ENCODE data around the gene ZNF277. TPM values are rescaled to one million over a fixed set of nuclear protein-coding genes. Genes with fewer than 3 reads are reported as not detected.
A peak's percentile ranks its signal among the peaks of the same experiment; 100 is the strongest.
"Not testable (repeated sequence)": the region's sequence is repeated elsewhere in the genome, so short reads cannot be mapped to it uniquely, and the experiment has no call there.

ZNF277 gene
- polyA plus RNA-seq, 2 of the 4 experiments (the other 2 are of a cell fraction): 23.4 to 31.9 TPM

GRCh38 chr7:112307506-112307905, 101.0 kb downstream of the ZNF277 start:
- POLR2A ChIA-PET: no interaction called here

GRCh38 chr7:112308974-112309373, 102.5 kb downstream of the ZNF277 start:
- no peak for DNase-seq (ENCODE audit: low read depth in 1 of 2, low spot score in 1 of 2)
- no peak for ATAC-seq
- Histone ChIP-seq H3K4me1 (no peaks in the 10 kb centered on the region), H3K27ac (no peak overlapping the region), H3K4me3 (no peak overlapping the region), H3K9me3 (peaks cover 8% of the 10 kb centered on the region; the same call in 2 of the 3 replicates), H3K4me2 (no peak overlapping the region)
- POLR2A ChIA-PET: no interaction called here
- 88% methylated on average over 3 of the region's 3 CpGs for WGBS (ENCODE audit: missing lambda C conversion rate)
- TF ChIP-seq MAFK (IDR thresholded peaks at IDR 0.05; ENCODE audit: partially characterized antibody) (peak; percentile 83), USF2 (IDR thresholded peaks at IDR 0.05) (no peak)
- CTCF ChIA-PET: no interaction called here
- FAIRE-seq: no peak

More at GRCh38 chr7:112307506-112307905, 101.0 kb downstream of the ZNF277 start:
- CTCF ChIA-PET: interaction anchor here (0.7 kb wide), 1 partner anchor 110 kb away, joined by 3 read pairs; no protein-coding TSS in a partner anchor
- Histone ChIP-seq H3K9me3 (peaks cover 8% of the 10 kb centered on the region; the same call in 2 of the 3 replicates), H3K4me1 (no peaks in the 10 kb centered on the region), H3K27ac (no peak overlapping the region), H3K4me2 (no peak overlapping the region), H3K4me3 (no peak overlapping the region)
- no peak for TF ChIP-seq GATA3 (IDR thresholded peaks at IDR 0.05; ENCODE audit: borderline replicate concordance)
- TF ChIP-seq HOXB5 (CRISPR knock-in tag; IDR thresholded peaks at IDR 0.05): no peak
- no peak for TF ChIP-seq E2F6 (IDR thresholded peaks at IDR 0.05; ENCODE audit: borderline replicate concordance, low read depth)
- peak; percentile 67 for TF ChIP-seq MAFK (IDR thresholded peaks at IDR 0.05; ENCODE audit: partially characterized antibody)
- DNase-seq (ENCODE audit: low read depth in 1 of 2, low spot score in 1 of 2): no peak
- no peak for ATAC-seq
- WGBS (ENCODE audit: missing lambda C conversion rate): 91% methylated on average over 3 of the region's 3 CpGs
- no peak for FAIRE-seq

- H3K4me3 ChIP-seq; FAIRE-seq; H3K4me2 ChIP-seq; H3K9me3 ChIP-seq; ATAC-seq; POLR2A ChIA-PET; H3K27ac ChIP-seq; DNase-seq (ENCODE audit: low read depth in 1 of 2, low spot score in 1 of 2); H3K4me1 ChIP-seq: not testable (repeated sequence)
- CTCF ChIA-PET: interaction anchor here (0.6 kb wide), 1 partner anchor 566 kb away, joined by 4 read pairs; no protein-coding TSS in a partner anchor
- WGBS (ENCODE audit: missing lambda C conversion rate): 88% methylated on average over 2 of the region's 2 CpGs
Measured at GRCh38 chr7:112316803-112317202, 110.3 kb downstream of the ZNF277 start.

GRCh38 chr7:112322070-112322469, 115.6 kb downstream of the ZNF277 start:
- TF ChIP-seq JUN (IDR thresholded peaks at IDR 0.05) (no peak), HES2 (IDR thresholded peaks at IDR 0.05) (no peak), FOXS1 (CRISPR knock-in tag; IDR thresholded peaks at IDR 0.05) (no peak), MAX (IDR thresholded peaks at IDR 0.05) (no peak), CHD4 (IDR thresholded peaks at IDR 0.05; ENCODE audit: borderline replicate concordance) (no peak)
- Histone ChIP-seq H3K4me2 (no peak overlapping the region), H3K9me3 (peaks cover 16% of the 10 kb centered on the region), H3K4me1 (no peaks in the 10 kb centered on the region), H3K27ac (no peak overlapping the region), H3K4me3 (no peak overlapping the region)
- CTCF ChIA-PET: no interaction called here
- FAIRE-seq (no peak), ATAC-seq (no peak), DNase-seq (ENCODE audit: low read depth in 1 of 2, low spot score in 1 of 2) (no peak)
- 68% methylated on average over 1 of the region's 1 CpG for WGBS (ENCODE audit: missing lambda C conversion rate)
- POLR2A ChIA-PET: no interaction called here

- CTCF ChIA-PET: no interaction called here
- TF ChIP-seq RARB (CRISPR knock-in tag; IDR thresholded peaks at IDR 0.05): no peak
- no peak for TF ChIP-seq RFX5 (IDR thresholded peaks at IDR 0.05)
- no peak for TF ChIP-seq CEBPB (IDR thresholded peaks at IDR 0.05)
- H3K4me2 ChIP-seq: no peak overlapping the region
Measured at GRCh38 chr7:112327566-112327965, 121.1 kb downstream of the ZNF277 start.

More at GRCh38 chr7:112327566-112327965, 121.1 kb downstream of the ZNF277 start:
- H3K9me3 ChIP-seq: peaks cover 5% of the 10 kb centered on the region; the same call in 2 of the 3 replicates
- DNase-seq (ENCODE audit: low read depth in 1 of 2, low spot score in 1 of 2): no peak
- no peak overlapping the region for H3K27ac ChIP-seq
- no peak for FAIRE-seq
- no peak for ATAC-seq
- no peak overlapping the region for H3K4me3 ChIP-seq
- POLR2A ChIA-PET: no interaction called here
- no peaks in the 10 kb centered on the region for H3K4me1 ChIP-seq
- 98% methylated on average over 1 of the region's 1 CpG for WGBS (ENCODE audit: missing lambda C conversion rate)
